HUES64 (cell line): Measurements from ENCODE around the gene AP4E1.
"Not testable (repeated sequence)": the region's sequence is repeated elsewhere in the genome, so short reads cannot be mapped to it uniquely, and the experiment has no call there.

ENCODE experiments used
- H3K27ac ChIP-seq: 2 replicates; pipeline ENCODE4 v1.7.0; 2013; ENCODE audit warnings: low read depth, low read length, inconsistent platforms
- H3K27me3 ChIP-seq: 2 replicates; pipeline ENCODE4 v1.6.1; 2013; ENCODE audit warnings: mild to moderate bottlenecking, low read length; ENCODE audit not compliant: insufficient read depth
- H3K36me3 ChIP-seq: 2 replicates; pipeline ENCODE4 v1.6.1; 2013; ENCODE audit warnings: mild to moderate bottlenecking, low read length; ENCODE audit not compliant: insufficient read depth
- H3K4me1 ChIP-seq: 2 replicates; pipeline ENCODE4 v1.6.1; 2013; ENCODE audit warnings: mild to moderate bottlenecking, low read length, moderate library complexity; ENCODE audit not compliant: insufficient read depth
- H3K4me3 ChIP-seq: 2 replicates; pipeline ENCODE4 v1.5.1; 2013; ENCODE audit warnings: mild to moderate bottlenecking, low read length, moderate library complexity
- H3K9ac ChIP-seq: 2 replicates; pipeline ENCODE4 v1.6.1; 2013; ENCODE audit warnings: mild to moderate bottlenecking, low read depth, low read length
- H3K9me3 ChIP-seq: 2 replicates; pipeline ENCODE4 v1.6.1; 2013; ENCODE audit warnings: low read depth, low read length; ENCODE audit not compliant: insufficient read depth
- WGBS: fragments of 150-250, 120-280 bp; methylation state at CpG from one replicate; pipeline ENCODE4 v1.1.7; 2013; ENCODE audit warnings: missing lambda C conversion rate; 5-methylcytosine and 5-hydroxymethylcytosine counted together

Gene AP4E1

GRCh38 chr15:50950745-50951144 is 42.3 kb downstream of the AP4E1 start:
- peaks cover 42% of the 10 kb centered on the region for H3K36me3 ChIP-seq
- not testable (repeated sequence) for H3K9ac ChIP-seq, H3K4me1 ChIP-seq, H3K9me3 ChIP-seq, H3K27ac ChIP-seq, H3K27me3 ChIP-seq, H3K4me3 ChIP-seq
- WGBS, result 97% methylated on average over 3 of the region's 3 CpGs

GRCh38 chr15:50953302-50953701 is 44.8 kb downstream of the AP4E1 start:
- Histone ChIP-seq H3K27me3 (no peaks in the 10 kb centered on the region), H3K27ac (no peak overlapping the region), H3K9me3 (peaks cover 14% of the 10 kb centered on the region), H3K36me3 (peaks cover 58% of the 10 kb centered on the region), H3K4me3 (no peak overlapping the region), H3K9ac (no peak overlapping the region), H3K4me1 (no peaks in the 10 kb centered on the region)
- WGBS, result 92% methylated on average over 2 of the region's 2 CpGs

DNA sequence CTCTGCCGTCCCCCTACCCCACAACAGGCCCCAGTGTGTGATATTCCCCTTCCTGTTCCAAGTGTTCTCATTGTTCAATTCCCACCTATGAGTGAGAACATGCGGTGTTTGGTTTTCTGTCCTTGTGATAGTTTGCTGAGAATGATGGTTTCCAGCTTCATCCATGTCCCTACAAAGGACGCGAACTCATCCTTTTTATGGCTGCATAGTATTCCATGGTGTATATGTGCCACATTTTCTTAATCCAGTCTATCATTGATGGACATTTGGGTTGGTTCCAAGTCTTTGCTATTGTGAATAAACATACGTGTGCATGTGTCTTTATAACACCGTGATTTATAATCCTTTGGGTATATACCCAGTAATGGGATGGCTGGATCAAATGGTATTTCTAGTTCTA is 46.4 kb downstream of the AP4E1 start:
- Histone ChIP-seq H3K36me3 (peaks cover 65% of the 10 kb centered on the region), H3K9me3 (peaks cover 14% of the 10 kb centered on the region)
- not testable (repeated sequence) for H3K27ac ChIP-seq, H3K4me3 ChIP-seq, H3K27me3 ChIP-seq, H3K4me1 ChIP-seq, H3K9ac ChIP-seq
- 98% methylated on average over 3 of the region's 6 CpGs for WGBS

GRCh38 chr15:50959717-50960116 is 51.2 kb downstream of the AP4E1 start:
- Histone ChIP-seq H3K27me3 (no peaks in the 10 kb centered on the region), H3K9ac (no peak overlapping the region), H3K27ac (no peak overlapping the region), H3K4me3 (no peak overlapping the region), H3K9me3 (peaks cover 13% of the 10 kb centered on the region), H3K4me1 (no peaks in the 10 kb centered on the region), H3K36me3 (peaks cover 56% of the 10 kb centered on the region)

- Histone ChIP-seq H3K4me3 (no peak overlapping the region), H3K9me3 (0 out of 2 replicates have a peak, but pooled peaks cover 4% of the 10 kb centered on the region)
Observed at GRCh38 chr15:50964075-50964474, 55.6 kb downstream of the AP4E1 start.

GRCh38 chr15:50968353-50968752 is 59.9 kb downstream of the AP4E1 start:
- Histone ChIP-seq H3K9ac (no peak overlapping the region), H3K4me3 (no peak overlapping the region), H3K27ac (no peak overlapping the region), H3K36me3 (peaks cover 38% of the 10 kb centered on the region), H3K4me1 (no peaks in the 10 kb centered on the region), H3K9me3 (peaks cover 12% of the 10 kb centered on the region), H3K27me3 (no peaks in the 10 kb centered on the region)
- WGBS, result 98% methylated on average over 1 of the region's 2 CpGs

More at GRCh38 chr15:50964075-50964474, 55.6 kb downstream of the AP4E1 start:
- H3K36me3 ChIP-seq, result peaks cover 42% of the 10 kb centered on the region
- H3K27ac ChIP-seq, result no peak overlapping the region
- no peaks in the 10 kb centered on the region for H3K27me3 ChIP-seq
- H3K4me1 ChIP-seq, result no peaks in the 10 kb centered on the region
- no peak overlapping the region for H3K9ac ChIP-seq

DNA sequence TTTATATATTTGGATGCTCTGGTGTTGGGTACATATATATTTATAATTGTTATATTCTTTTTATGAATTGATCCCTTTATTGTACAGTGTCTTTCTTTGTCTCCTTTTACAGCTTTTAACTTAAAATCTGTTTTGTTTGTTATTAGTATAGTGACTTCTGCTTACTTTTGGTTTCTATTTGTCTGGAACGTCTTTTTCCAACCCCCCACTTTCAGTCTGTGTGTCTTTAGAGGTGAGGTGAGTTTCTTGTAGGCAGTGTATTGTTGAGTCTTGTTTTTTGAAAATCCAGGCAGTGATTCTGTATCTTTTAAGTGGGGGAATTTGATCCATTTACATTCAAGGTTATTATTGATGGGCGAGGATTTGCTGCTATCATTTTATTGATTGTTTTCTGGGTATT is 62.0 kb downstream of the AP4E1 start:
- no peak overlapping the region for H3K9ac ChIP-seq
- H3K9me3 ChIP-seq, result peaks cover 12% of the 10 kb centered on the region
- WGBS, result 100% methylated on average over 2 of the region's 2 CpGs
- H3K4me3 ChIP-seq, result no peak overlapping the region
- H3K36me3 ChIP-seq, result peaks cover 39% of the 10 kb centered on the region
- no peaks in the 10 kb centered on the region for H3K4me1 ChIP-seq
- H3K27ac ChIP-seq, result no peak overlapping the region
- no peaks in the 10 kb centered on the region for H3K27me3 ChIP-seq

DNA sequence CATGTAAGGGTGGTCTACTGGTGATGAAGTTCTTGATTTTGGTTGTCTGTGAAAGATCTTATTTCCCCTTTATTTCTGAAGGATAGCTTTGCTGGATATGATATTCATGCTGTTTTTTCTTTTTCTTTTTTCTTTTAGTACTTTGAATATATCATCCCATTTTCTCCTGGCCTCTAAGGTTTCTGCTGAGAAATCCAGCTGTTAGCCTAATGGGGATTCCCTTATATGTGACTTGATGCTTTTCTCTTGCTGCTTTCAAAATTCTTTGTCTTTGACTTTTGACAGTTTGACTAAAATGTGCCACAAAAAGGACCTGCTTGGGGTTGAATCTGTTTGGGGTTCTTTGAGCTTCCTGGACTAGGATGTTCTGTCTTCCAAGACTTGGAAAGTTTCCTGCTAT is 62.6 kb downstream of the AP4E1 start:
- Histone ChIP-seq H3K9ac (no peak overlapping the region), H3K4me1 (no peaks in the 10 kb centered on the region), H3K4me3 (no peak overlapping the region), H3K27ac (no peak overlapping the region), H3K27me3 (no peaks in the 10 kb centered on the region), H3K36me3 (peaks cover 39% of the 10 kb centered on the region), H3K9me3 (peaks cover 12% of the 10 kb centered on the region)

DNA sequence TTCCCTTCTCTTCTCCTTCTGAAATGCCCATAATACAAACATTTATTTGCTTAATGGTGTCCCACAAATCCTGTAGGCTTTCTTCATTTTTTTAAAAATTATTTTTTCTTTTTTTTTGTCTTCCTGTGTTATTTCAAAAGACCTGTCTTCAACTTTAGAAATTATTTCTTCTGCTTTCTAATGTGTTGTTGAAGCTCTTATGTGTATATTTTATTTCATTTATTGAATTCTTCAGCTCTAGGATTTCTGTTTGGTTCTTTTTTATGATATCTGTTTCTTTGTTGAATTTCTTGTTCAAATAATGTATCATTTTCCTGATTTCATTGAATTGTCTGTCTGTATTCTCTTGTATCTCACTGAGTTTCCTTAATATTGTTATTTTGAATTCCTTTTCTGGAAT is 63.1 kb downstream of the AP4E1 start:
- Histone ChIP-seq H3K27ac (no peak overlapping the region), H3K4me3 (no peak overlapping the region), H3K9me3 (peaks cover 12% of the 10 kb centered on the region), H3K36me3 (peaks cover 39% of the 10 kb centered on the region), H3K4me1 (no peaks in the 10 kb centered on the region), H3K27me3 (no peaks in the 10 kb centered on the region), H3K9ac (no peak overlapping the region)

DNA sequence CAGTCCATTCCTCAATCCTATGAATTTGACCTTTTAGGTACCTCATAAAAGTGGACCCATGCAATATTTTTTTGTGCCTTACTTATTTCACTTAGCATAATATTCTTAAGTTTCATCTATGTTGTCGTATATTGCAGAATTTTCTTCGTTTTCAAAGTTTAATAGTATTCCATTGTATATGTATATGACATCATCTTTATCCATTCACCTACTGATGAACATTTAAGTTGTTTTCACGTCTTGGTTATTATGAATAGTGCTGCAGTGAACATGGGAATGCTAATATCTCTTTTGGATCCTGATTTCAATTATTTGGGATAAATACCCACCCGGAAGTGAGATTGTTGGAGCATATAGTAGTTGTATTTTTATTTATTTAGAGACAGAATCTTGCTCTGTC is 65.1 kb downstream of the AP4E1 start:
- Histone ChIP-seq H3K27me3 (no peaks in the 10 kb centered on the region), H3K9me3 (peaks cover 12% of the 10 kb centered on the region), H3K9ac (no peak overlapping the region), H3K36me3 (peaks cover 33% of the 10 kb centered on the region), H3K4me1 (no peaks in the 10 kb centered on the region), H3K27ac (no peak overlapping the region), H3K4me3 (no peak overlapping the region)
- 64% methylated on average over 2 of the region's 4 CpGs for whole genome bisulfite sequencing

- Histone ChIP-seq H3K9ac (no peak overlapping the region), H3K4me1 (no peaks in the 10 kb centered on the region)
Observed at GRCh38 chr15:50977162-50977561, 68.7 kb downstream of the AP4E1 start.

DNA sequence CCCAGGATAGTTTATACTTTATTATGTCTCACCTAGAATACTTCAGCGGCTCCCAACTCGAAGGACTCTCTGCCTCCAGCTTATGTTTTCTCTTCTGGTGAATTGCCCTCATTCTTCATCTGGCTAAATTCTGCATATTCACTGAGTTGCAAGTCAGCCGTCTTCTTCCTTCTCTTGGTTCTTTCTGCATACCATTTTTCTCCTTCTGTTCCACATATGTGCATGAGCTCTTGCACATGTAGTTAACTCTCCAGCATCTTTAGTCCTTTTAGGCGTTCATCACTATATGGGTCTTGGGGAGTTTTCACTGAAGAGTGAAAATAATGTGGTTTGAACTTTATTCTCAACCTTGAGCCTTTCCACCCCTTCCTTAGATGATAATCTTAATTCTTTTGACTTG is 70.1 kb downstream of the AP4E1 start:
- Histone ChIP-seq H3K4me1 (no peaks in the 10 kb centered on the region), H3K36me3 (peaks cover 3% of the 10 kb centered on the region; the same call in 1 of the 2 replicates), H3K9ac (no peak overlapping the region), H3K9me3 (no peaks in the 10 kb centered on the region), H3K4me3 (no peak overlapping the region), H3K27me3 (no peaks in the 10 kb centered on the region), H3K27ac (no peak overlapping the region)
- 94% methylated on average over 4 of the region's 4 CpGs for WGBS

More at GRCh38 chr15:50977162-50977561, 68.7 kb downstream of the AP4E1 start:
- H3K4me3 ChIP-seq, result no peak overlapping the region
- H3K27me3 ChIP-seq, result no peaks in the 10 kb centered on the region
- no peak overlapping the region for H3K27ac ChIP-seq
- WGBS, result 91% methylated on average over 2 of the region's 2 CpGs
- H3K9me3 ChIP-seq, result no peaks in the 10 kb centered on the region
- peaks cover 8% of the 10 kb centered on the region; the same call in 1 of the 2 replicates for H3K36me3 ChIP-seq
